Islet of Langerhans (tissue), 1 donor: ENCODE results near the gene LARGE1.

ENCODE experiments used
- FAIRE-seq: peaks from one replicate; lab custom pipeline; 2011; peaks lifted over from hg19 to GRCh38; lab: Jason Lieb, UNC

LARGE1 gene

DNA sequence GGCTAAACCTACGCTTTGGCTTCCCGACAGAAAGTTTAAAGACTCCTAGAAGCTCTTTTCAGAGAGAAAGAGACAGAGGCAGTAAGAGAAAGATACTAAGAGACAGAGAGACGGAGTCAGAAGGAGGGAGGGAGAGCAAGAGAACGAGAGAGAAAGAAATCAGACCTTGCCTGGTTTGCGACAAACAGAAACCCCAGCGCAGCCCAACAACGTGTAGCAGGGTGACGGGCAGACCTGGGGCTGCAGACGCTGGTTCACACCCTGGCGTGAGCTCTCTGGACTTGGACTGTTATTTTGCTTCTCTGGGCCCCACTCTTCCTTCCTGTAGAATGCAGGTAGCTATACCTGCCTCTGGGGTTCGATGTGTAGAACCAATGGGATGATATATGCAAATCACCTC lies 617.7 kb downstream of the LARGE1 start:
- FAIRE-seq = no peak

DNA sequence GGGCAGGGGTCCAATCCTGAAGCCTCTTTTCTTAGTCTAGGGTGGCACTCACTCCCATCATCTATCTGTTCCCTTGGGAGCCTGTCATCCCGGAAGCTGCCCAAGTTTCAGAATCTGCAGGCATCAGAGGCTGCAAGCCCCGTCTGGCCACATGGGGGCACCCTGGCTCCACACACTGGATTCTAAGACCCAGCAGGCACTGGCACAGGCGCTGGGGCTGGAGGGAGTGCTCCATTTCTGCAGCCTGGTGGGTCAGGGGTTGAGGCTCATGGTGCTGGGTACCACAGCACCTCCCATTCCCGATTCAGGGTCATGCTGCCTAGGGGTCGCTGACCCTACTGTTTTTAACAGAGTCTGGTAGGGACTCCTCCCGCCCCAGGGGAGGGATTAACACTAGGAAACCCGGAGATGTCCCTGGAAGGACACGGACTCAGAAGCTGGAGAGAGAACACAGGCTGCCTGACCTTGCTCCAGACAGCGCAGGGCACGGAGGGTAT lies 618.2 kb downstream of the LARGE1 start:
- FAIRE-seq = no peak

GRCh38 chr22:33300165-33300564 lies 620.1 kb downstream of the LARGE1 start:
- FAIRE-seq = no peak

DNA sequence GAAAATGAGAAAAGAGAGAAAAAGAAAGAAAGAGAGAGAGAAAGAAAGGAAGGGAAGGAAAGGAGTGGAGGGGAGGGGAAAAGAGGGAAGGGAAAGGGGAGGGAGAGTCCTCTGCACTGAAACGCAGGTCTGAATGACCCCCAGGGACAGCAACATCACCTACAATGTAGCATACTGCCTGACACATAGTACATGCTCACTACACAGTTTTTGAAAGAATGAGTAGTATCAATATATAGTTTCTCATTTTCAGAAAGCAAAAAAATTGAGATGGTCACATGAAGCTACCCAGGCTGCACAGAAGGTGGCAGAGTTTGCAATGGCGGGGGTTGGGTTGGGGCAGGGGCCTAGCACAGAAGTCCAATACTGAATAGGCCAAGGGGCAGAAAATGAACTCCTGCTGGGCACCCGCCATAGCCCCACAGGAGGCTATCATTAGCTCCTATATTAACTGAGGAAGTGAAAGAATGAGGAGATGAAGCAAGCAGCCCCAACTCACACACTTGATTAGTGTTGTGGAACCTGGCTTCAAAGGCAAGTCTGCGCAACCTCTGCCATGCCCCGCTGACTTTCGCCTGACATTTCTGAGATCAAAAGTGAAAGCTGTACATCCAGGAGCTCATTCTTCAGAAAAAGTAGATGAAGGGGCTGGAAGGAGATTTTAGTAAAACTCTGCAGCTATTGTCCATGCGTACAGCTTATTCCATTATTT lies 620.9 kb downstream of the LARGE1 start:
- no peak for FAIRE-seq

DNA sequence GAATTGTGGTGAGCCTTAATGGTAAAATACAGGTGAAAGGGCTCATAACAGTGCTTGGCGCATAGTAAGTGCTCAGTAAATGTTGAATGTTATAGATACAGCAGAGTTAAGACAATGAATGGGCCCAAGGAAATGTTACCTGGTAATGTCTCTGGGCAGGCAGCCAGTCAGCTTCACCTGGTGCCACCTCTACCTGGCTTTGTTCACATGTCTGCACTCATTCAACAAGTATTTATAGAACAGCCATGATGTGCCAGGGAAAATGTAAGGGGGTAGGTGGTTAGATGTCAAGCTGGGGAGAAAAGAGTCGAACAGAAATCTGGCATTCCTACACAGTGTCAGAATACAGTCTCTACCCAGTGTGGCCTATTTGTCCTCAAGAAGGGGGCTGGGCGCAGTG lies 623.3 kb downstream of the LARGE1 start:
- no peak for FAIRE-seq

- no peak for FAIRE-seq
Observed at GRCh38 chr22:33288078-33288477, 632.2 kb downstream of the LARGE1 start.

- no peak for FAIRE-seq
Observed at GRCh38 chr22:33275073-33275443, 645.2 kb downstream of the LARGE1 start.

DNA sequence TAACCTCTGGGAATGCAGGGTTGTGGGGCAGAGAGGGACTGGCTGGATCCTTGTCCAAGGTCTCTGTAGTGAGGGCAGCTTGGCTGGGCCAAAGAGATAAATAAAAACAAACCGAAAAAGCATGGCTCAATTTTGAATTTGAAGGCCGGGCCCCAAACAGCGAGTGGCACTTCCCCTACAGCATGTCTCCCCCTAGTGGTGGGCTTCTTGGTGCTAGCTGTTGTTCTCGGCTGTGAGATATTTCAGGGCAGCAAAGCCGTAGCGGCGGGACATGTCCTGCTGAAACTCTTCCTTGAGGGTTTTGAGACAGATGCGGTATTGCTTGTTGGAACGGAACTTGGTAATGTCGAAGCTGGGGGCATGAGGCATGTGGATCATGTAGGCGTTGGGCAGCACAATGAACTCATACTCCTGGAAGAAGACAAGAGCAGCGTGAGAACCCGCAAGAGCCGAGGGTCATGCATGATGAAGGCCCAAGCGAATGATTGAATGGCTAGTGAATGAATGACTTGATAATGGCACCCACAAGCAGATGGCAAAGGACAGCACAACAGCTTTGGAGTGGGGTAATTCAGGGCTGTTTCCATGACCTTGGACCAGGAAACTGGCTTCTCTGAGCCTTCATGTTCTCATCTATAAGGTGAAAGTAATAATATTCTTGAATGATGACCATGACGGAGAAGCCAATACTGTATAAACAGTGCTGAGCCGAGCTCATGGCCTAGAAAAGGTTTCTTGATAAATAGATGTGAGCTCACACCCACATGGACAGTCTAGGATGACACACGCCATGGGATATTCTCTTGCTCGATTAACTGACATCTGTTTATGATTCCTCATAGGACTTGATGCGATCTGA lies 645.8 kb downstream of the LARGE1 start:
- no peak for FAIRE-seq

- no peak for FAIRE-seq
Observed at GRCh38 chr22:33272871-33273270, 647.4 kb downstream of the LARGE1 start.

DNA sequence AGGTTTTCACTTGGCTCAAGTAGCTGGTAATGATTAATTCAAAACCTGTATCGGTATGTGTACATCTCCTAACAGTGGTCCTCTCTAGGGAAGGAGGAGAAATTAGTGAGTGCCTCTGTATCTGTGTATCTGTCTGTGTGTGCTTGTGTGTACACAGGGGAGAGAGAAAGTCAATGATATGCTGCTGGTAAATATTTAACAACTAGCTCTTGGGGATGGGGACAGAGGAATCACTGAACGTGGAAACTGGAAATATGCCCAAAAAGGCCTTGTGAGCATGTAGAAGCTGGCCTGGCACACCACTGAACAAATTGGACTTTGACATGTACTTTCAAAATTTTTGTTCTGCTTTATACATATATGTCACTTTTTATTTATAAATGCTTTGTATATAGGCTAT lies 648.1 kb downstream of the LARGE1 start:
- no peak for FAIRE-seq

DNA sequence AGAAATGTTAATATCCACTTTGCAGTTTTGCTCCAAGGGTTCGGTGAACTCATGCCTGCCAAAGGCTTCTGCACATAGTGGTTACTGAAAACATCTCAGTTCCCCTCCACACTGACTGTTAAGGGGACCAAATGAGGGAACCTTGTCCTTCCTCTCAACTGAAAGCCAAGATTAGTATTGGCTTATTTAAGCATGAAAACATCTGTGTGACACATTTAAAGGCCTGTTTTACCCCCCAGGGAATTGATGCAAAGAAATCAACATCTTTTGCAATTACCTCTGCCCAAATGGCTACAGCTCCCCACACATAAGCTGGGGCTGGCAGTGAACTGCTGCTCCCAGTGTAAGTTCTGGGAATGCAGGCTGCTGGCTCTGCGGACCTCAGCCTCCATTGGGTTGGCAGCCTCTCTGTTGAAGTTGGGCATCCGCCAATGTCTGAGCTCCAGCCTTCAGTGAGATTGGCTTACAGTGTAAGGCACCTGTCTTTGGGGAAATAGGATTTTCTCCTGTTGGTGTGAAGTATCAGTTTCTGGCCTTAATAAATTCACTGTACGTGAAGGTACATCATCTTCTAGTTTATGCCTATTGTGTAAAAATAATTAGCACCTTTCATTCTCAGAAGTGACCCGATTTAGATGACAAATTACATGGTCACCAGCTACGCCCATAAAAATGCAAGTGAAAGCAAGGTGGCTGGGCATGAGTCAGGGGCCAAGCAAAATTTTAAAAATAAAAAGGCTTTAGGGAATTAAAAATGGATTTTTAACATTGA lies 648.7 kb downstream of the LARGE1 start:
- no peak for FAIRE-seq

DNA sequence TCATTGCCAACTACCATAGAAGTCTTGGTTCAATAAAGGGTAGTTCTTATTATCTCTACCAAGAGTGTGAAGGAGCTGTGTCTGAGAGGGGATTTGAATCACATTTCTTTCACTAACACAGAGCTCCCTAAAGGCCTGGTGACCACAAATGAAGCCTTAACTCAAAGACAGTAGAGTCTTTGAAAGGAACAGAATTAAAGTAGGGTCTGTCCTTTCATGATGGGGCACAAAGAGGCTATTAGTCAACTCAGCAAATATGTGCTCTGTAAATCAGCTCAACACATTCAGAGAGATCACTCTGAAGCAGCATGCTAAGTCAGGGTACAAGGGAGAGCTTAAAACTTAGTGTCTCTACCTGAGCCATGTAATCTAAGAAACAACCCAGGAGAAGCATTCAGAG lies 649.7 kb downstream of the LARGE1 start:
- no peak for FAIRE-seq

GRCh38 chr22:33261699-33262098 lies 658.6 kb downstream of the LARGE1 start:
- no peak for FAIRE-seq

DNA sequence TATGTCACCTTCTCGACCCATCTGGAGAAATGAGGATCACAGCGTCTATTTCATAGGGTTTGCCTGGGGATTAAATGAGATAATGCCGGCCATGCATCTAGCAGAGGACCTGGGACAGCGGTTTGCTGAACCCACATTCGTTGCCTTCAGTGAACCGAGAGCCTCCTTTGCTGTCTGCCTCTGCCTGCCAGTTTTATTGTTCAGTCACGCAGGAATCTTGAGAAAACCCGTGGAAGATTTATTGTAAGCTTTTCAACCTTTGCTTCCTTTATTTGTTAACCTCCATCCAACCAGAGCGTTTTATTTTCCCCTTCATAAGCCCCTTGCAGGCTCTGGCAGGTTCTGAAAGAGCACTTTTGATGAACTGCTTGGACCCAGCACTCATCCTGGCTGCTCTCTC lies 659.8 kb downstream of the LARGE1 start:
- no peak for FAIRE-seq

DNA sequence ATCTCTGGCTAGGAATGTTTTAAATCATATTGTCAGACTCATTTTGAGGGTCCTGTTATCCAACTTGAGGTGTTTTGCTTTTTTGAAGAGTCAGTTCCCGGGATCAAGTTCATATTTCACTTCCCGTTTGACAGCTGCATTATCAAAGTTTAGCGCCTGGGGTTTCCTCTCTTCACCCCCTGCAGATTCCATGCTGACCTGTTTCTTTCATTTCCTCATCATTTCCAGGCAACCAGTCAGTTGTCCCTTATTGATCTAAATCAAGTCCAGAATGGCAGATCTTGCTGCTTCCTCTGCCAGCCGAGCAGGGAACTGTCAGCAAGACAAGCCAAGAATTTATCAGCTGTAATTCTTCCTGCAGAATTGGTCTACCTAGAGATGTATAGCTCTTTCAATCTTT lies 664.5 kb downstream of the LARGE1 start:
- no peak for FAIRE-seq

- no peak for FAIRE-seq
Observed at GRCh38 chr22:33248948-33249347, 671.3 kb downstream of the LARGE1 start.

GRCh38 chr22:33247758-33248157 lies 672.5 kb downstream of the LARGE1 start:
- FAIRE-seq = no peak

GRCh38 chr22:33242078-33242477 lies 678.2 kb downstream of the LARGE1 start:
- FAIRE-seq = no peak

GRCh38 chr22:33240888-33241475 lies 679.3 kb downstream of the LARGE1 start:
- no peak for FAIRE-seq

GRCh38 chr22:33232071-33232470 lies 688.2 kb downstream of the LARGE1 start:
- no peak for FAIRE-seq

DNA sequence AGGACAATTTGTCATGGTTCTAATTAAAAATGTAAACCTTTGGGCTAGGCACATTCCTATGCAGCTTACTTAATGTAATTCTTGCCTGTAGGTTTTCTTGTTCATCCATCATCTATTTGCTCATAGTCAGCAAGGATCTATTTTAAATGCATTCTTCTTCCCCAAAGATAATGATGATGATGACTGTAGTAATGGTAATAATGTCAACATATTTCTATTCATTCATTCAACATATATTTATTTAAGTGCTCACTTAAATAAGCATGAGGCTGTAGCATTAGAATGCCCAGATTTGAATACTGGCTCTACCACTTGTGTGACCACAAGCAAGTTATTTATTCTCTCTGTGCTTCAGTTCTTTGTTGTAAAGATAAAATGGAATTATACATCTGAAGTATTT lies 692.5 kb downstream of the LARGE1 start:
- no peak for FAIRE-seq

DNA sequence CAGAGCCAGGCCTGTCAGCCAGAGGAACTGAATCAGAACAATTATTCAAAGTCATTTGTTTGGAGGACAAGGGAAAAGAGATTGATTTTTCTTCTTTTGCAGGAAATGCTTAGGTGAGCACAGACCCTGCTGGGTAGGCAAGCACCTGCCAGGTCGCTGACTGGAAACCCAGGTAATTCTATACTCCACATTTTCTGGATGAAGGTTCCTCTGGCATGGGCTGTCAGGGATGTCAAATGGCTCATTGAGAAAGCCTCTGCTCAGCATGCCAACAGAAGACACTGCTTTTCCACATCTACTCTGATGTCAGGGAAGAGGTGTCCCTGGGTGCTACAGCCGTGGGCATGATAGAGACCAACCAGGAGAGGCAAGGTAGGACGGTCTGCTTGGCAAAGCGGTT lies 695.4 kb downstream of the LARGE1 start:
- no peak for FAIRE-seq
